HepG2 (cell line): ENCODE data around the gene TNNI2. TPM values are rescaled to one million over a fixed set of nuclear protein-coding genes. Genes with fewer than 3 reads are reported as not detected.

Experiments
- MNT ChIP-seq: fragments of 450-650 bp; IDR thresholded peaks from 2 replicates; pipeline ENCODE4 v1.6.1; 2016
- PATZ1 ChIP-seq: sonication (generic); formaldehyde crosslinking; IDR thresholded peaks from 2 replicates; pipeline ENCODE4 v1.4.0; 2020; ENCODE audit warnings: missing genetic modification reagents
- PHF20 ChIP-seq: sonication (generic); formaldehyde crosslinking; IDR thresholded peaks from 2 replicates; pipeline ENCODE4 v1.5.0; 2020; ENCODE audit warnings: mild to moderate bottlenecking, missing genetic modification reagents
- THAP9 ChIP-seq: sonication (generic); formaldehyde crosslinking; IDR thresholded peaks from 2 replicates; pipeline ENCODE4; 2020; ENCODE audit warnings: missing genetic modification reagents, mild to moderate bottlenecking, borderline replicate concordance
- ZNF577 ChIP-seq: sonication (generic); formaldehyde crosslinking; IDR thresholded peaks from 2 replicates; pipeline ENCODE4 v1.4.0; 2020; ENCODE audit warnings: mild to moderate bottlenecking, low read depth, missing genetic modification reagents, borderline replicate concordance
- polyA plus RNA-seq, 8 experiments: library from polyadenylated mRNA; depleted of rRNA in 3 of 8; stranded (reverse) in 7 of 8; unstranded in 1 of 8; fragments of >200 nt; fragmentation: Illumina TruSeq in 4 of 8; extraction: Trizol in 4 of 8; gene quantifications; 2 replicates each; pipeline versions ENCODE4 v1.2.1 to v1.2.3, GENCODE V29; 2011 to 2016; ENCODE audit warnings: low read depth in 4 of 8, missing spikeins in 1 of 8, mixed read lengths in 1 of 8; ENCODE audit not compliant: insufficient read depth in 1 of 8
- total RNA-seq, 5 experiments: library from RNA; depleted of rRNA; stranded (reverse); fragments of >200 nt; fragmentation: Illumina TruSeq; extraction: Trizol; gene quantifications; 2 replicates each; pipeline ENCODE4 v1.2.3, GENCODE V29; 2016; ENCODE audit warnings: low read depth in 1 of 5

TNNI2 gene
- total and polyA plus RNA-seq, 2 of the 13 experiments (the other 11 are each of a cell fraction or from before 2014, with no cell fraction given): 7.2 to 12.0 TPM

GRCh38 chr11:1877211-1878136, 38.7 kb downstream of the TNNI2 start (continued):
- TF ChIP-seq MNT: peak; percentile 98
- TF ChIP-seq PATZ1 (CRISPR knock-in tag): no peak
- TF ChIP-seq PHF20: no peak
- TF ChIP-seq ZNF577 (CRISPR knock-in tag): no peak
- TF ChIP-seq THAP9 (CRISPR knock-in tag): no peak
